ENCODE data around the gene CCIN. TPM values are rescaled to one million over a fixed set of nuclear protein-coding genes. Genes with fewer than 3 reads are reported as not detected.

The CCIN gene
- total RNA-seq, 4 donors from 2014 or later: not detected

GRCh38 chr9:36208521-36209253, 39.5 kb downstream of the CCIN start:
- no peak for DNase-seq
- peaks cover 0 to 97% (median 4%) of the 10 kb centered on the region in 3 donors for H3K36me3 ChIP-seq
- no peaks in the 10 kb centered on the region for H3K9me3 ChIP-seq
- H3K27ac ChIP-seq: no peak overlapping the region
- no peak overlapping the region for H3K4me3 ChIP-seq
- TF ChIP-seq CTCF (IDR thresholded peaks at IDR 0.05) (no peak), POLR2A (IDR thresholded peaks at IDR 0.05) (no peak)
- no peaks in the 10 kb centered on the region for H3K27me3 ChIP-seq
- H3K4me1 ChIP-seq: no peaks in the 10 kb centered on the region

- H3K36me3 ChIP-seq: peaks cover 0 to 83% (median 4%) of the 10 kb centered on the region in 3 donors
- H3K27ac ChIP-seq: no peak overlapping the region
- no peaks in the 10 kb centered on the region for H3K9me3 ChIP-seq
- no peak overlapping the region for H3K4me3 ChIP-seq
- no peaks in the 10 kb centered on the region for H3K4me1 ChIP-seq
- H3K27me3 ChIP-seq: no peaks in the 10 kb centered on the region
- no peak for DNase-seq
- no peak for TF ChIP-seq CTCF (IDR thresholded peaks at IDR 0.05)
- no peak for TF ChIP-seq POLR2A (IDR thresholded peaks at IDR 0.05)
Observed at GRCh38 chr9:36210722-36211121, 41.5 kb downstream of the CCIN start.

- no peak for DNase-seq
Observed at GRCh38 chr9:36211510-36211909, 42.3 kb downstream of the CCIN start.

GRCh38 chr9:36213387-36213786, 44.2 kb downstream of the CCIN start:
- Histone ChIP-seq H3K27me3 (no peaks in the 10 kb centered on the region), H3K36me3 (peaks cover 0 to 78% (median 4%) of the 10 kb centered on the region in 3 donors), H3K4me1 (no peaks in the 10 kb centered on the region), H3K9me3 (no peaks in the 10 kb centered on the region), H3K4me3 (no peak overlapping the region), H3K27ac (no peak overlapping the region)
- DNase-seq: no peak
- TF ChIP-seq POLR2A (IDR thresholded peaks at IDR 0.05) (no peak), CTCF (IDR thresholded peaks at IDR 0.05) (no peak)

More at GRCh38 chr9:36211510-36211909, 42.3 kb downstream of the CCIN start:
- Histone ChIP-seq H3K4me1 (no peaks in the 10 kb centered on the region), H3K9me3 (no peaks in the 10 kb centered on the region), H3K27me3 (no peaks in the 10 kb centered on the region), H3K36me3 (peaks cover 0 to 80% (median 4%) of the 10 kb centered on the region in 3 donors), H3K4me3 (no peak overlapping the region), H3K27ac (no peak overlapping the region)
- TF ChIP-seq CTCF (IDR thresholded peaks at IDR 0.05): no peak
- TF ChIP-seq POLR2A (IDR thresholded peaks at IDR 0.05): no peak

- Histone ChIP-seq H3K9me3 (no peaks in the 10 kb centered on the region), H3K4me1 (no peaks in the 10 kb centered on the region), H3K36me3 (peaks cover 0 to 78% (median 4%) of the 10 kb centered on the region in 3 donors), H3K4me3 (no peak overlapping the region), H3K27me3 (no peaks in the 10 kb centered on the region), H3K27ac (no peak overlapping the region)
- TF ChIP-seq CTCF (IDR thresholded peaks at IDR 0.05): no peak
- no peak for DNase-seq
Observed at GRCh38 chr9:36213989-36214388, 44.8 kb downstream of the CCIN start.

Measured in Peyer's patch (tissue), 4 donors.